T-helper 2 cell treated with Interferon-gamma antibody and Interleukin-4, amounts not matched to agents 5 μg/mL and 100 μg/mL, for 36 hours (primary cell): ENCODE measurements around the gene GABRB3.

Experiments
- DNase-seq: peaks from one replicate; pipeline ENCODE4 v3.0.0; 2021; ENCODE audit warnings: low spot score
- H3K27ac Mint-ChIP-seq: one replicate; pipeline ENCODE4 v1.8.0; 2021; ENCODE audit warnings: mild to moderate bottlenecking, mixed read lengths
- H3K27me3 Mint-ChIP-seq: one replicate; pipeline ENCODE4 v1.8.0; 2021; ENCODE audit warnings: low read depth, mixed read lengths
- H3K36me3 Mint-ChIP-seq: one replicate; pipeline ENCODE4 v1.8.0; 2021; ENCODE audit warnings: low read depth, mixed read lengths
- H3K4me1 Mint-ChIP-seq: one replicate; pipeline ENCODE4 v1.8.0; 2021; ENCODE audit warnings: low read depth, mixed read lengths
- H3K4me3 Mint-ChIP-seq: one replicate; pipeline ENCODE4 v1.8.0; 2022; ENCODE audit warnings: mild to moderate bottlenecking, moderate library complexity, mixed read lengths
- H3K9me3 Mint-ChIP-seq: one replicate; pipeline ENCODE4 v1.8.0; 2021; ENCODE audit warnings: mixed read lengths

The GABRB3 gene

GRCh38 chr15:26644948-26645347 lies 127.9 kb downstream of the GABRB3 start:
- H3K4me1 Mint-ChIP-seq = no peaks in the 10 kb centered on the region
- H3K27ac Mint-ChIP-seq = no peak overlapping the region
- no peak overlapping the region for H3K4me3 Mint-ChIP-seq
- no peaks in the 10 kb centered on the region for H3K27me3 Mint-ChIP-seq
- DNase-seq = no peak
- H3K36me3 Mint-ChIP-seq = peaks cover 3% of the 10 kb centered on the region
- H3K9me3 Mint-ChIP-seq = peaks cover 49% of the 10 kb centered on the region

- DNase-seq = no peak
- Mint-ChIP-seq H3K27ac (no peak overlapping the region), H3K36me3 (no peaks in the 10 kb centered on the region), H3K27me3 (no peaks in the 10 kb centered on the region), H3K9me3 (peaks cover 52% of the 10 kb centered on the region), H3K4me3 (no peak overlapping the region), H3K4me1 (no peaks in the 10 kb centered on the region)
These were observed 131.7 kb downstream of the GABRB3 start for GRCh38 chr15:26641144-26641543.

- Mint-ChIP-seq H3K9me3 (peaks cover 53% of the 10 kb centered on the region), H3K4me3 (no peak overlapping the region), H3K27ac (no peak overlapping the region), H3K4me1 (no peaks in the 10 kb centered on the region), H3K27me3 (no peaks in the 10 kb centered on the region), H3K36me3 (no peaks in the 10 kb centered on the region)
- no peak for DNase-seq
These were observed 132.3 kb downstream of the GABRB3 start for GRCh38 chr15:26640601-26641000.

- no peak for DNase-seq
- H3K4me3 Mint-ChIP-seq = no peak overlapping the region
- H3K27ac Mint-ChIP-seq = no peak overlapping the region
- H3K27me3 Mint-ChIP-seq = no peaks in the 10 kb centered on the region
- no peaks in the 10 kb centered on the region for H3K4me1 Mint-ChIP-seq
- peaks cover 53% of the 10 kb centered on the region for H3K9me3 Mint-ChIP-seq
- H3K36me3 Mint-ChIP-seq = no peaks in the 10 kb centered on the region
These were observed 132.9 kb downstream of the GABRB3 start for GRCh38 chr15:26639966-26640365.

- peaks cover 61% of the 10 kb centered on the region for H3K9me3 Mint-ChIP-seq
- no peak overlapping the region for H3K27ac Mint-ChIP-seq
- no peaks in the 10 kb centered on the region for H3K27me3 Mint-ChIP-seq
- H3K4me3 Mint-ChIP-seq = no peak overlapping the region
- no peak for DNase-seq
- no peaks in the 10 kb centered on the region for H3K36me3 Mint-ChIP-seq
- no peaks in the 10 kb centered on the region for H3K4me1 Mint-ChIP-seq
These were observed 137.3 kb downstream of the GABRB3 start for GRCh38 chr15:26635614-26636013.

- no peak overlapping the region for H3K4me3 Mint-ChIP-seq
- no peaks in the 10 kb centered on the region for H3K36me3 Mint-ChIP-seq
- no peak overlapping the region for H3K27ac Mint-ChIP-seq
- H3K27me3 Mint-ChIP-seq = no peaks in the 10 kb centered on the region
- H3K4me1 Mint-ChIP-seq = no peaks in the 10 kb centered on the region
- DNase-seq = no peak
- H3K9me3 Mint-ChIP-seq = peaks cover 62% of the 10 kb centered on the region
These were observed 137.8 kb downstream of the GABRB3 start for GRCh38 chr15:26635105-26635504.

- Mint-ChIP-seq H3K36me3 (no peaks in the 10 kb centered on the region), H3K4me1 (no peaks in the 10 kb centered on the region), H3K27me3 (no peaks in the 10 kb centered on the region), H3K27ac (no peak overlapping the region), H3K4me3 (no peak overlapping the region), H3K9me3 (peaks cover 57% of the 10 kb centered on the region)
- no peak for DNase-seq
These were observed 138.5 kb downstream of the GABRB3 start for GRCh38 chr15:26634319-26634718.

- no peaks in the 10 kb centered on the region for H3K36me3 Mint-ChIP-seq
- H3K4me1 Mint-ChIP-seq = no peaks in the 10 kb centered on the region
- DNase-seq = no peak
- H3K4me3 Mint-ChIP-seq = no peak overlapping the region
- peaks cover 52% of the 10 kb centered on the region for H3K9me3 Mint-ChIP-seq
- no peak overlapping the region for H3K27ac Mint-ChIP-seq
- H3K27me3 Mint-ChIP-seq = no peaks in the 10 kb centered on the region
These were observed 140.4 kb downstream of the GABRB3 start for GRCh38 chr15:26632500-26632899.

GRCh38 chr15:26631894-26632293 lies 141.0 kb downstream of the GABRB3 start:
- Mint-ChIP-seq H3K9me3 (peaks cover 52% of the 10 kb centered on the region), H3K36me3 (no peaks in the 10 kb centered on the region)
- no peak for DNase-seq

GRCh38 chr15:26630857-26631256 lies 142.0 kb downstream of the GABRB3 start:
- Mint-ChIP-seq H3K27me3 (no peaks in the 10 kb centered on the region), H3K27ac (no peak overlapping the region), H3K4me3 (no peak overlapping the region), H3K9me3 (peaks cover 54% of the 10 kb centered on the region), H3K4me1 (no peaks in the 10 kb centered on the region), H3K36me3 (no peaks in the 10 kb centered on the region)
- DNase-seq = no peak

More at GRCh38 chr15:26631894-26632293, 141.0 kb downstream of the GABRB3 start:
- H3K27ac Mint-ChIP-seq = no peak overlapping the region
- H3K4me3 Mint-ChIP-seq = no peak overlapping the region
- H3K27me3 Mint-ChIP-seq = no peaks in the 10 kb centered on the region
- H3K4me1 Mint-ChIP-seq = no peaks in the 10 kb centered on the region

- H3K9me3 Mint-ChIP-seq = peaks cover 59% of the 10 kb centered on the region
- no peaks in the 10 kb centered on the region for H3K4me1 Mint-ChIP-seq
- H3K4me3 Mint-ChIP-seq = no peak overlapping the region
- no peak for DNase-seq
- no peak overlapping the region for H3K27ac Mint-ChIP-seq
- H3K36me3 Mint-ChIP-seq = no peaks in the 10 kb centered on the region
- H3K27me3 Mint-ChIP-seq = no peaks in the 10 kb centered on the region
These were observed 143.9 kb downstream of the GABRB3 start for GRCh38 chr15:26628879-26629529.

GRCh38 chr15:26628071-26628470 lies 144.8 kb downstream of the GABRB3 start:
- Mint-ChIP-seq H3K9me3 (peaks cover 53% of the 10 kb centered on the region), H3K27ac (no peak overlapping the region)

GRCh38 chr15:26624128-26624527 lies 148.7 kb downstream of the GABRB3 start:
- Mint-ChIP-seq H3K4me3 (no peak overlapping the region), H3K4me1 (no peaks in the 10 kb centered on the region), H3K9me3 (peaks cover 61% of the 10 kb centered on the region), H3K36me3 (peaks cover 2% of the 10 kb centered on the region), H3K27me3 (no peaks in the 10 kb centered on the region), H3K27ac (no peak overlapping the region)
- DNase-seq = no peak

More at GRCh38 chr15:26628071-26628470, 144.8 kb downstream of the GABRB3 start:
- H3K36me3 Mint-ChIP-seq = no peaks in the 10 kb centered on the region
- DNase-seq = no peak
- no peaks in the 10 kb centered on the region for H3K4me1 Mint-ChIP-seq
- H3K4me3 Mint-ChIP-seq = no peak overlapping the region
- no peaks in the 10 kb centered on the region for H3K27me3 Mint-ChIP-seq

GRCh38 chr15:26623071-26623470 lies 149.8 kb downstream of the GABRB3 start:
- Mint-ChIP-seq H3K27ac (no peak overlapping the region), H3K36me3 (peaks cover 2% of the 10 kb centered on the region), H3K27me3 (no peaks in the 10 kb centered on the region), H3K4me3 (no peak overlapping the region), H3K4me1 (no peaks in the 10 kb centered on the region), H3K9me3 (peaks cover 61% of the 10 kb centered on the region)
- no peak for DNase-seq

- H3K4me1 Mint-ChIP-seq = no peaks in the 10 kb centered on the region
- H3K27ac Mint-ChIP-seq = no peak overlapping the region
- no peaks in the 10 kb centered on the region for H3K27me3 Mint-ChIP-seq
- no peak overlapping the region for H3K4me3 Mint-ChIP-seq
- DNase-seq = no peak
- peaks cover 2% of the 10 kb centered on the region for H3K36me3 Mint-ChIP-seq
- peaks cover 50% of the 10 kb centered on the region for H3K9me3 Mint-ChIP-seq
These were observed 151.1 kb downstream of the GABRB3 start for GRCh38 chr15:26621816-26622215.
